ENCODE data around the gene SDHA.
"Not testable (repeated sequence)": the region's sequence is repeated elsewhere in the genome, so short reads cannot be mapped to it uniquely, and the experiment has no call there.

DNA sequence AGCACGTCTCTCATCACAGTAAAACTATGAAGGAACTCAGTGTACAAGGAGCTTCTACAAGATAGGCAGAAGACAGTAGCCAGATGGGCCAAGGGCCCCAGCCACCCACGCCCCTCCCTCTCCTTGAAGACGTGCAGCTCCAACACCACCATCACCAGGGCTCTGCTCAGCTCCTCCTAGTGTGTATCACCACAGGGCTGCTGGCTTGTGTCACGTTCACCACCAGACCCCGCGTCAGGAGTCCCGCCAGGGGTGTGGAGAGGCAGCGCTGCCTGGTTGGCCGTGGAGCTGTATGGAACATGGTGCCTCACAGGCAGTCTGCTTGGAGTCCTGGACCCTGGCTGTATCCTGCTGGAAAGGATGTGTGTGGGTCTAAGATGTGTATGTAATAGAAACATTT lies 32.3 kb downstream of the SDHA start:
- TF ChIP-seq EZH2 (IDR thresholded peaks at IDR 0.05; ENCODE audit: low read length) = not testable (repeated sequence)
- TF ChIP-seq, protein P1, sequence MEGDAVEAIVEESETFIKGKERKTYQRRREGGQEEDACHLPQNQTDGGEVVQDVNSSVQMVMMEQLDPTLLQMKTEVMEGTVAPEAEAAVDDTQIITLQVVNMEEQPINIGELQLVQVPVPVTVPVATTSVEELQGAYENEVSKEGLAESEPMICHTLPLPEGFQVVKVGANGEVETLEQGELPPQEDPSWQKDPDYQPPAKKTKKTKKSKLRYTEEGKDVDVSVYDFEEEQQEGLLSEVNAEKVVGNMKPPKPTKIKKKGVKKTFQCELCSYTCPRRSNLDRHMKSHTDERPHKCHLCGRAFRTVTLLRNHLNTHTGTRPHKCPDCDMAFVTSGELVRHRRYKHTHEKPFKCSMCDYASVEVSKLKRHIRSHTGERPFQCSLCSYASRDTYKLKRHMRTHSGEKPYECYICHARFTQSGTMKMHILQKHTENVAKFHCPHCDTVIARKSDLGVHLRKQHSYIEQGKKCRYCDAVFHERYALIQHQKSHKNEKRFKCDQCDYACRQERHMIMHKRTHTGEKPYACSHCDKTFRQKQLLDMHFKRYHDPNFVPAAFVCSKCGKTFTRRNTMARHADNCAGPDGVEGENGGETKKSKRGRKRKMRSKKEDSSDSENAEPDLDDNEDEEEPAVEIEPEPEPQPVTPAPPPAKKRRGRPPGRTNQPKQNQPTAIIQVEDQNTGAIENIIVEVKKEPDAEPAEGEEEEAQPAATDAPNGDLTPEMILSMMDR (optimal IDR thresholded peaks at IDR 0.05 in 1 of 3, IDR thresholded peaks at IDR 0.05 in 1 of 3, conservative IDR thresholded peaks at IDR 0.05 in 1 of 3; ENCODE audit: extremely low read depth in 1 of 3, insufficient read depth in 2 of 3, low read length in 3 of 3) = not testable (repeated sequence)
